GM10248 (cell line): Measurements from ENCODE around the gene TACC2.
"Not testable (repeated sequence)": the region's sequence is repeated elsewhere in the genome, so short reads cannot be mapped to it uniquely, and the experiment has no call there.

Source experiments
- CTCF ChIA-PET: fragments of 300-600 bp; sonication (Branson Sonifier 250); formaldehyde crosslinking; extraction: SDS; loops from one replicate; lab custom pipeline; 2021; ENCODE audit warnings: antibody characterized with exemption; lab: Yijun Ruan, JAX
- POLR2A ChIA-PET: fragments of 350-650 bp; sonication (Branson Sonifier 250); formaldehyde crosslinking; extraction: SDS; loops from one replicate; lab custom pipeline; 2020; ENCODE audit warnings: antibody characterized with exemption; lab: Yijun Ruan, JAX
- DNase-seq: peaks from one replicate; pipeline ENCODE4 v3.0.0; 2012; ENCODE audit errors: extremely low spot score
- TF ChIP-seq, protein P1 (sequence below): IDR thresholded peaks from 2 replicates; pipeline ENCODE4 v1.5.1; 2012; ENCODE audit warnings: mild to moderate bottlenecking, low read depth; ENCODE audit errors: extremely low read depth, missing control alignments, control extremely low read depth

The TACC2 gene

GRCh38 chr10:121983852-121984251, 5.1 kb upstream of the TACC2 start:
- ChIA-PET CTCF (interaction anchor here (1.4 kb wide), 1 partner anchor 9 kb away, joined by 5 read pairs; the partner anchor contains the start of gene NSMCE4A), POLR2A (no interaction called here)
- DNase-seq, result no peak
- TF ChIP-seq, protein P1, sequence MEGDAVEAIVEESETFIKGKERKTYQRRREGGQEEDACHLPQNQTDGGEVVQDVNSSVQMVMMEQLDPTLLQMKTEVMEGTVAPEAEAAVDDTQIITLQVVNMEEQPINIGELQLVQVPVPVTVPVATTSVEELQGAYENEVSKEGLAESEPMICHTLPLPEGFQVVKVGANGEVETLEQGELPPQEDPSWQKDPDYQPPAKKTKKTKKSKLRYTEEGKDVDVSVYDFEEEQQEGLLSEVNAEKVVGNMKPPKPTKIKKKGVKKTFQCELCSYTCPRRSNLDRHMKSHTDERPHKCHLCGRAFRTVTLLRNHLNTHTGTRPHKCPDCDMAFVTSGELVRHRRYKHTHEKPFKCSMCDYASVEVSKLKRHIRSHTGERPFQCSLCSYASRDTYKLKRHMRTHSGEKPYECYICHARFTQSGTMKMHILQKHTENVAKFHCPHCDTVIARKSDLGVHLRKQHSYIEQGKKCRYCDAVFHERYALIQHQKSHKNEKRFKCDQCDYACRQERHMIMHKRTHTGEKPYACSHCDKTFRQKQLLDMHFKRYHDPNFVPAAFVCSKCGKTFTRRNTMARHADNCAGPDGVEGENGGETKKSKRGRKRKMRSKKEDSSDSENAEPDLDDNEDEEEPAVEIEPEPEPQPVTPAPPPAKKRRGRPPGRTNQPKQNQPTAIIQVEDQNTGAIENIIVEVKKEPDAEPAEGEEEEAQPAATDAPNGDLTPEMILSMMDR, result no peak

DNA sequence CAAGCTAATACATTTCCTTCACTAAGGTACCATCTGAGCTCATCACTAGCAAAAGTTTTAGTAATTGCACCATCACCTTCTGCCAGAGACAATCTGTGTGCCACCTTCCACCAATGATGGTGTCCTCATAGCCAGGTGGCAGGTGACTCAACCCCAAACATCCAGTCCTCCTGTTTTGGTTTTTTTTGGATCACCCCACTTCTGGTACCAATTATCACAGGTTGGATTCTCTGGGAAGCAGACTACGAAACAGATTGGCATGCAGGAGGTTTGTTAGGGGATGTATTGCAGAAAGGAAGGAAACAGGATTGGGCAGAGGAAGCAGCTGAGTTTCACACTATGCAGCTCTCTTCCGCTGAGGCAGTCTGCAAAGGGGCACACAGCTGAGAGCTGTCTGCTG, 4.5 kb upstream of the TACC2 start:
- DNase-seq, result no peak
- ChIA-PET CTCF (interaction anchor here (1.4 kb wide), 1 partner anchor 9 kb away, joined by 5 read pairs; the partner anchor contains the start of gene NSMCE4A), POLR2A (no interaction called here)
- TF ChIP-seq, protein P1, result no peak

- POLR2A ChIA-PET, result no interaction called here
- TF ChIP-seq, protein P1, result no peak
- no peak for DNase-seq
- CTCF ChIA-PET, result no interaction called here
Observed at GRCh38 chr10:121990015-121990677, 1.2 kb downstream of the TACC2 start.

GRCh38 chr10:121991727-121992126, 2.8 kb downstream of the TACC2 start:
- CTCF ChIA-PET, DNase-seq, POLR2A ChIA-PET: not testable (repeated sequence)

GRCh38 chr10:121994429-121994941, 5.5 kb downstream of the TACC2 start:
- TF ChIP-seq, protein P1, result no peak
- ChIA-PET CTCF (no interaction called here), POLR2A (no interaction called here)
- no peak for DNase-seq

- no peak for DNase-seq
- ChIA-PET CTCF (interaction anchor here (0.8 kb wide), 1 partner anchor 40 kb away, joined by 3 read pairs; no protein-coding TSS in a partner anchor), POLR2A (no interaction called here)
- TF ChIP-seq, protein P1, result no peak
Observed at GRCh38 chr10:121998462-121998861, 9.5 kb downstream of the TACC2 start.

- POLR2A ChIA-PET, result no interaction called here
- CTCF ChIA-PET, result interaction anchor here (0.8 kb wide), 1 partner anchor 39 kb away, joined by 3 read pairs; no protein-coding TSS in a partner anchor
- DNase-seq, result no peak
- TF ChIP-seq, protein P1, result no peak
Observed at GRCh38 chr10:121999301-121999700, 10.3 kb downstream of the TACC2 start.
